Lower lobe of right lung (tissue), 2 donors: Measurements from ENCODE around the gene ZNF77. TPM values are rescaled to one million over a fixed set of nuclear protein-coding genes. Genes with fewer than 3 reads are reported as not detected.
"Not testable (repeated sequence)": the region's sequence is repeated elsewhere in the genome, so short reads cannot be mapped to it uniquely, and the experiment has no call there.

Experiments used
- ATAC-seq, 2 donors: fragments of 200-7000 bp; cut with Tn5 transposase; one replicate each; pipeline ENCODE4 v1.9.1; 2020 to 2022; ENCODE audit warnings: mild to moderate bottlenecking in 2 of 2, moderate library complexity in 2 of 2
- DNase-seq: peaks from one replicate; pipeline ENCODE4 v3.0.0-alpha.2; 2020
- H3K27ac ChIP-seq: fragments of 200-600 bp; one replicate; pipeline ENCODE4 v1.8.0; 2022
- H3K27me3 ChIP-seq: fragments of 200-600 bp; one replicate; pipeline ENCODE4 v1.8.0; 2022; ENCODE audit warnings: low read depth
- H3K36me3 ChIP-seq: fragments of 200-600 bp; one replicate; pipeline ENCODE4 v1.8.0; 2022; ENCODE audit warnings: mild to moderate bottlenecking
- H3K4me1 ChIP-seq: fragments of 200-600 bp; one replicate; pipeline ENCODE4 v1.8.0; 2022
- H3K4me3 ChIP-seq: fragments of 200-600 bp; one replicate; pipeline ENCODE4 v1.8.0; 2022; ENCODE audit warnings: mild to moderate bottlenecking
- H3K9me3 ChIP-seq: fragments of 200-600 bp; one replicate; pipeline ENCODE4 v1.8.0; 2022
- intact Hi-C: fragments of 100-400 bp; cut with DNase I; formaldehyde crosslinking; loops from one replicate; pipeline ENCODE4 v1.11.0; 2022
- long read RNA-seq: library from polyadenylated mRNA; unstranded; transcript quantifications from one replicate; pipeline ENCODE4 v2.0.0, GENCODE V29; 2021
- total RNA-seq: library from RNA; stranded (reverse); fragmentation: NEBNext Ultra II Directional; extraction: Animal tissue kit (Norgen Biotek cat#: 25700); gene quantifications from one replicate; pipeline ENCODE4 v1.2.1, GENCODE V29; 2021
- TF ChIP-seq, protein P1 (sequence below): fragments of 200-600 bp; IDR thresholded peaks from one replicate; pipeline ENCODE4 v1.8.0; 2022; ENCODE audit warnings: antibody characterized with exemption, mild to moderate bottlenecking
- donor health status: DM: no; HTN: yes; CAD: no; lungs with severe emphysema.

ZNF77 gene
- 5.3 TPM for total RNA-seq
- long read RNA-seq, partial matches to known transcripts, result 0 of 2 reads
- long read RNA-seq, other reads (novel, unspliced or antisense), result 1 of 2 reads

DNA sequence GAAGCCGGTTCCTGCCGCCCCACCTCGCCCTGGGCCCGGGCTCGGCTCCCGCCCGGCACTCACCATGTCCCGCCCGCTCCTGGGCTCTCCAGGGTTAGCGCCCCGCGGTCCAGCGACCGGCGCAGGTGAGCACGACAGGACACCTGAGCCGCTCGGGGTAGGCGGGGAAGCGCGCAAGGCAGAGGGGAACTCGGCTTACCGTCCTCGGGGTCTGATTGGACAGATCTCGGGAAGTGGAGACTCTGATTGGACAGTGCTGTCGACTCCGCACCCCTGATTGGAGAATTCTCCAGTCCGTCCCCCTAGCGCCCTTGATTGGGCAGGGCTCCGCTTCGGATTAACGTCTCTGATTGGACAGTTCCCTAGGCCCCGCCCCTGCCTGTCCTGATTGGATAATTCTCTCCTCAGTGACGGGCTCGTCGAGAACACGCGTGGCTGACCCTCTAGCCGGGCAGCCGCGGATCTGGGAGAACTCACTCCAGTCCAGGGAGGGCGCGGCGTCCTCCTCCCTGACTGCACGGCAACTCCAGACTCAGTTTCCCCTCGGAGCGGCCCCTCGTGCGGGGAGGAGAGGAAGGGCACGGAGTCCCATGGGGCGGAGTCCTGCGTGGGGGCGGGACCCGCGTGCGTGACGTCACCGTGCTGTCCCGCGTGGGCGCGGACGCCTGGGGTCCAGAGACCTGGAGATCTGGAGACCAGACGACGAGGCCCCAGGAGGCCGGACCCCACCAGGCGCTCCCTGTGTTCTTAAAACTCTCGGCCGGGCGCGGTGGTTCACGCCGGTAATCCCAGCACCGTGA, at the start of gene ZNF77:
TSS of gene ZNF77 (minus strand) at position 197 of the 800 bp plus-strand sequence. CDS start at position 66, 131 bp downstream.
- Histone ChIP-seq H3K27me3 (no peaks in the 10 kb centered on the region), H3K4me3 (peak within 1 kb of the TSS; percentile 85), H3K4me1 (peaks cover 27% of the 10 kb centered on the region), H3K9me3 (no peaks in the 10 kb centered on the region), H3K36me3 (no peaks in the 10 kb centered on the region), H3K27ac (peak within 1 kb of the TSS; percentile 93)
- intact Hi-C loops, result no loop called here
- DNase-seq (peak; percentile 98), ATAC-seq (peak; percentile 98 to 99)
- TF ChIP-seq, protein P1, sequence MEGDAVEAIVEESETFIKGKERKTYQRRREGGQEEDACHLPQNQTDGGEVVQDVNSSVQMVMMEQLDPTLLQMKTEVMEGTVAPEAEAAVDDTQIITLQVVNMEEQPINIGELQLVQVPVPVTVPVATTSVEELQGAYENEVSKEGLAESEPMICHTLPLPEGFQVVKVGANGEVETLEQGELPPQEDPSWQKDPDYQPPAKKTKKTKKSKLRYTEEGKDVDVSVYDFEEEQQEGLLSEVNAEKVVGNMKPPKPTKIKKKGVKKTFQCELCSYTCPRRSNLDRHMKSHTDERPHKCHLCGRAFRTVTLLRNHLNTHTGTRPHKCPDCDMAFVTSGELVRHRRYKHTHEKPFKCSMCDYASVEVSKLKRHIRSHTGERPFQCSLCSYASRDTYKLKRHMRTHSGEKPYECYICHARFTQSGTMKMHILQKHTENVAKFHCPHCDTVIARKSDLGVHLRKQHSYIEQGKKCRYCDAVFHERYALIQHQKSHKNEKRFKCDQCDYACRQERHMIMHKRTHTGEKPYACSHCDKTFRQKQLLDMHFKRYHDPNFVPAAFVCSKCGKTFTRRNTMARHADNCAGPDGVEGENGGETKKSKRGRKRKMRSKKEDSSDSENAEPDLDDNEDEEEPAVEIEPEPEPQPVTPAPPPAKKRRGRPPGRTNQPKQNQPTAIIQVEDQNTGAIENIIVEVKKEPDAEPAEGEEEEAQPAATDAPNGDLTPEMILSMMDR, result no peak

DNA sequence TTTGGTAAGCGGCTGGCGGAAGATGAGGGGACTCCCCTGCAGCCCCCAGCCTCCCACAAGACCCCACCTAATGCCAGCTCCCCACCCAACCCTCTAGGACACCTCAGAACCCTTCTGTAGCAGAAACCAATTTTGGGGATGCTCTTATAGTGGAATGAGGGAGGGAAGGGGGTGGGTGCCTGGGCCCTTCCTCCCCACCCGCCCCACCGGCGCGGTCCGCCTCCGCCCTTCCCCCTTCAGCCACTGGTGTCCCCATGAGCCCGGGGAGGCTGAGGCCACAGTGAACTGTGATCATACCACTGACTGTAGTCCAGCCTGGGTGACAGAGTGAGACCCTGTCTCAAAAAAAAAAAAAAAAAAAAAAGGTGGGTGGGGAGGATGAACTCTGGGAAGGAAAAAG, 48.8 kb upstream of the ZNF77 start:
- DNase-seq (no peak), ATAC-seq (no peak)
- H3K9me3 ChIP-seq, result no peaks in the 10 kb centered on the region
- intact Hi-C loops, result no loop called here
- H3K4me3 ChIP-seq, result no peak overlapping the region
- H3K4me1 ChIP-seq, result no peaks in the 10 kb centered on the region
- peaks cover 11% of the 10 kb centered on the region for H3K36me3 ChIP-seq
- no peaks in the 10 kb centered on the region for H3K27me3 ChIP-seq
- TF ChIP-seq, protein P1, result no peak
- H3K27ac ChIP-seq, result no peak overlapping the region

DNA sequence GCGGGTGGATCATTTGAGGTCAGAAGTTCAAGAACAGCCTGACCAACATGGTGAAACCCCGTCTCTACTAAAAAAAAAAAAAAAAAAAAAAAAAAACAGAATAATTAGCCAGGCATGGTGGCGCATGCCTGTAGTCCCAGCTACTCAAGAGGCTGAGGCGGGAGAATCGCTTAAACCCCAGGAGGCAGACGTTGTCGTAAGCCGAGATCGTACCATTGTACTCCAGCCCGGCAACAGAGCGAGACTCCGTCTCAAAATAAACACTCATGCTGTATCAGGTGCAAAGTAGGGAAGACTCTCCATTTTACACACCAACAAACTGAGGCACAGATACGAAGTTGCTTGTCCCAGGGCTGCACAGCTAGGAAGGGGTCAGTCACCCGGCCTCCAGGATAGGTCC, 48.2 kb upstream of the ZNF77 start:
- Histone ChIP-seq H3K4me1 (no peaks in the 10 kb centered on the region), H3K9me3 (no peaks in the 10 kb centered on the region), H3K27me3 (no peaks in the 10 kb centered on the region), H3K4me3 (no peak overlapping the region), H3K36me3 (peaks cover 9% of the 10 kb centered on the region), H3K27ac (no peak overlapping the region)
- TF ChIP-seq, protein P1, result no peak
- ATAC-seq (no peak), DNase-seq (no peak)
- intact Hi-C loops, result no loop called here

DNA sequence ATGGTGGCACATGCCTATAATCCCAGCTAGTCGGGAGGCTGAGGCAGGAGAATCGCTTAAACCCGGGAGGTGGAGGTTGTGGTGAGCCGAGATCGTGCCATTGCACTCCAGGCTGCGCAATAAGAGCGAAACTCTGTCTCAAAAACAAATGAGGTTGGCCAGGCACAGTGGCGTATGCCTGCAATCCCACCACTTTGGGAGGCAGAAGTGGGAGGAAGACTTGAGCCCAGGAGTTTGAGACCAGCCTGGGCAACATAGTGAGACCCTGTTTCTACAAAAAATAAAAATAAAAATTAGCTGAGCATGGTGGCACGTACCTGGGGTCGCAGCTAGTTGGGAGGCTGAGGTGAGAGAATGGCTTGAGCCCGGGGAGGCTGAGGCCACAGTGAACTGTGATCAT, 47.6 kb upstream of the ZNF77 start:
- H3K27me3 ChIP-seq, intact Hi-C loops, H3K9me3 ChIP-seq, H3K27ac ChIP-seq, ATAC-seq, DNase-seq, H3K4me3 ChIP-seq, H3K36me3 ChIP-seq, H3K4me1 ChIP-seq: not testable (repeated sequence)

DNA sequence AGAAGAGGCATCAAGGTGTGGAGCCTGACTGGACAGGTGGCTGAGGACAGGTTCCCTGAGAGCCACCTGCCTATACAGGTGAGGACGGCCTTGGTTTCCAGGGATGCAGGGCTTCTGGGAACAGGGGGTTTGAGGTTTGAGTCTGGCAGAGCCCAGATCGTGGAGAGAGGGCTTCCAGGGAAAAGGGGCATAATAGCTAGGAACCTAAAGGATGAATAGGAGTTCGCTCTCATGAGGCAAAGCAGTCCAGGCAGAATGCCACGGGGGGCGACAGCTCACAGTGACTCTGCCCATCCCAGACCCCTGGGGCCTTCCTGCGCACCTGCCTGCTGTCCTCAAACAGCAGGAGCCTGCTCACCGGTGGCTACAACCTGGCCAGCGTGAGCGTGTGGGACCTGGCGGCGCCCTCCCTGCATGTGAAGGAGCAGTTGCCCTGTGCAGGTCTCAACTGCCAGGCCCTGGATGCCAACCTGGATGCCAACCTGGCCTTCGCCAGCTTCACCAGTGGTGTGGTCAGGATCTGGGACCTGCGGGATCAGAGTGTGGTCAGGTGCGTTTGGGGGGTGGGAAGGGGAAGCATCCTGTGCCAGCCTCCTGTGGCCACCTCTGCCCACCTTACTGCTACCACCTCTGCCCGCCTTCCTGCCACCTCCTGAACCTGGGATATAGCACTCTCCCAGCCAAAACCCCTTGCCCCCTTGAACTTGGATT, 44.6 kb upstream of the ZNF77 start:
- TF ChIP-seq, protein P1, result no peak
- H3K4me3 ChIP-seq, result no peak overlapping the region
- no peak overlapping the region for H3K27ac ChIP-seq
- ATAC-seq (no peak), DNase-seq (no peak)
- H3K36me3 ChIP-seq, result no peaks in the 10 kb centered on the region
- H3K27me3 ChIP-seq, result no peaks in the 10 kb centered on the region
- H3K4me1 ChIP-seq, result no peaks in the 10 kb centered on the region
- intact Hi-C loops, result no loop called here
- H3K9me3 ChIP-seq, result no peaks in the 10 kb centered on the region

DNA sequence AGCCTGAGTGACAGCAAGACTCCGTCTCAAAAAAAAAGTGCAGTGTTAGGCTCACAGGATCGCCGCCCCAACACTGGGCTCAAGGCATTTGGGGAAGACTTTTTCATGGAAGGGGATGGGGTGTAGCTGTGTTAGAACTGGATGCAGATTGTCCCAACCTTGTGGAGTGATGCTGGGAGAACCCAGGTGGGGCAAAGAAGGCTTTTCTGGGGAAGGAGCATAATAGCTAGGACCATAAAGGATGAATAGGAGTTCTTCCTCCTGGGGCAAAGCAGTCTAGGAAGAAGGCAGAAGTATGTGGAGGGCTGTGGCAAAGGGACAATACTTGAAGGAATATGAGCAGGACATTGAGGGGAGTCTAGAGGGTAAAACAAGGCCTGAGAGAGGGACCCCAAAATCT, 43.8 kb upstream of the ZNF77 start:
- TF ChIP-seq, protein P1, result no peak
- Histone ChIP-seq H3K36me3 (no peaks in the 10 kb centered on the region), H3K9me3 (no peaks in the 10 kb centered on the region), H3K4me3 (no peak overlapping the region), H3K4me1 (peaks cover 7% of the 10 kb centered on the region), H3K27ac (no peak overlapping the region), H3K27me3 (no peaks in the 10 kb centered on the region)
- ATAC-seq (no peak), DNase-seq (no peak)
- intact Hi-C loops, result no loop called here
